Fibroblast of upper back skin (primary cell): Measurements from ENCODE around the gene DEDD2.

ENCODE experiments used
- DNase-seq: peaks from one replicate; pipeline ENCODE4 v3.0.0-alpha.2; 2013

Gene DEDD2

GRCh38 chr19:42198676-42199439 is 18.6 kb downstream of the DEDD2 start:
- no peak for DNase-seq

GRCh38 chr19:42197375-42197817 is 20.1 kb downstream of the DEDD2 start:
- no peak for DNase-seq

DNA sequence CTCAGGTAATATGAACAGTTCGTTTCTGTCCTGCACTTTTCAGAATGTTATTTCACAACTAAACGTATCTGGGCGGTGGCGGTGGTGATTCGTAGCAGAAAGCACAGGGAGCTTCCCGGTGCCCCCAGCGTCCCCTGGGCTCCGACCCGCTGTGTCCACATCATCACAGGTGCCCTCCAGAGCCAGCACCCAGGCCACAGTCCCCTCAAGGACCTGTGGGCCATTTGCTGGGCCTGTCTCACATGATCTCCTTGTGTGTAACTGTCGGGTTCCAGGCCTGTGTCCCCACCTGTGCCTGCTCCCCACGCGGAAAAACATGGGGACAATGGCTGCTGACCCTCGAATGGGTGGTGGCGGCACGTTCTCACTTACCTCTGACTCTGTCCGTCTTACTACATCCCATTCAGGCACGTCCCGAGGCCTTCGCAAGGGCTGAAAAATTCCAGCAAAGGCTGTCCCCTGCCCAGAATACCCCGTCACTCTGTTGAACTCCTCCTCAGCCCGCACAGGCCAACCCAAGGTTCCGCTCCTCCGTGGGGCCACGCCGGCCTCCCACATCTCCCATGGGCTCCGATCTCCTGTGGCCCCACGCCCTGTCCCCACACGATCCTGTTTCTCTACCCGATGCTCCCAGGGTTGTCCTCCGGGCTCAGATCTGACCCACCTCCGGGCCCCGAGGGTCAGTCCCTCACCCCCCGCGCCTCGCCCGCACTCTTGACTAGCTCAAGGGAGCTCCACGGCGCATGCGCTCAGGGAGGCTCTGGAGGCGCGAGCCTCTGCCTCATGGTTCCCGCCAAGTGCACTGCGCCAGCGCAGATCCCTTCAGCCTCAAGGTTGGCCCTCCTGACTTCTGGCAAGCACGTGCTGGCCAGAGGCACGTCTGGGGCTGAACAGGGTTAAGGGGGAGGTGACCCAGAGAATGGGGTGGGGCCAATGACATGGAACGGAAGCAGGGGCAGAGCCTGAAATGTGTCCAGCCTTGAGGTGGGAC is 21.2 kb downstream of the DEDD2 start:
- no peak for DNase-seq

- DNase-seq, result no peak
Observed at GRCh38 chr19:42193706-42194105, 23.8 kb downstream of the DEDD2 start.

DNA sequence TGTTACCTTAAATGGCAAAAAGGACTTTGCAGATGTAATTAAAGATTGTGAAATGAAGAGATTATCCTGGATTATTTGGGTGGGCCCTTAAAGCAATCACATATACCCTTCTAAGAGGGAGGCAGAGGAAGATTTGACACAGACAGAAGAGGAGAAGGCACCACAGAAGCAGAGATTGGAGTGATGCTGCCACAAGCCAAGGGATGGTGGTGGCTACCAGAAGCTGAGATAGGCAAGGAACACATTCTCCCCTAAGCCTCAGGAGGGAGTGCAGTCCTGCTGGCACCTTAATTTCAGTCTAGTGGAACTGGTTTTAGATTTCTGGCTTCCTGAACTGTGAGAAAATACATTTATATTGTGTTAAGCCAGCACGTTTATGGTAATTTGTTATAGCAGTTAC is 24.2 kb downstream of the DEDD2 start:
- no peak for DNase-seq

DNA sequence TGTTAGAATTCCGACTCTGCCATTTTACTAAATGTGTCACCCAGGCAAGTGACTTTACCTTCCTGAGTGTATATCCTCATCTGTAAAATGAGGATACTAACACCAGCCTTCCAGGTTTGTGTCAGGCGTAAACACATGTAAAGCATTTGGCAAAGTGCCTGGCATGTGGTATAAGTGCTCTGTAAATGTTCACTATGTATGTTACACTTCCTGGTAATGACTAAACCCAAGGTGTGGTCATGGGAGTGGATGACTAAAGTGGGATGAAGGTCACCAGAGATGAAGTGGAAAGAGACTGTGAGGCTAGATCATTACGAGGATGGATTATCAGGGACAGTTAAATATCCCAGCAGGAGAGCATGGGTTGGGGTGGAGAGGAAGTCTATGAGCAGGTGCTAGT is 25.6 kb downstream of the DEDD2 start:
- DNase-seq, result peak; percentile 69

- no peak for DNase-seq
Observed at GRCh38 chr19:42191330-42191729, 26.1 kb downstream of the DEDD2 start.

- DNase-seq, result no peak
Observed at GRCh38 chr19:42189133-42189532, 28.3 kb downstream of the DEDD2 start.

GRCh38 chr19:42188665-42189064 is 28.8 kb downstream of the DEDD2 start:
- no peak for DNase-seq

DNA sequence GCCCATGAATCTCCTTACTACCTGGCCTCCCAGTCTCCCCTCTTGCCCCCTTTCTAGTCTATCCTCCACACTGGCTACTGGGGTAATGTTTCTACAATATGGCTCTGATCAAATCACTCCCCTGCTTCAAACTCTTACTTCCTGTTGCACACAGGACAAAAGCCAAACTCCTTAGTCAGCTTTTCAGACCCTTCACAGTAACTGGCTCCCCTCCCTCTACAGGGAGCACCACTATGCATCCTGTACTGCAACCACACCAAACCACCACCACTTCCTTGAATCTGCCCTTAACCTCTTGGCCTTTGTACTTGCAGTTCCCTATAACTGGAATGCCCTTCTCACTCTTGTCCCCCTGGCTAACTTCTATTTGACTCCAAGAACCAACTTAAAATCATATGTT is 32.2 kb downstream of the DEDD2 start:
- peak; percentile 78 for DNase-seq

GRCh38 chr19:42184401-42184861 is 33.0 kb downstream of the DEDD2 start:
- peak; percentile 89 for DNase-seq

DNA sequence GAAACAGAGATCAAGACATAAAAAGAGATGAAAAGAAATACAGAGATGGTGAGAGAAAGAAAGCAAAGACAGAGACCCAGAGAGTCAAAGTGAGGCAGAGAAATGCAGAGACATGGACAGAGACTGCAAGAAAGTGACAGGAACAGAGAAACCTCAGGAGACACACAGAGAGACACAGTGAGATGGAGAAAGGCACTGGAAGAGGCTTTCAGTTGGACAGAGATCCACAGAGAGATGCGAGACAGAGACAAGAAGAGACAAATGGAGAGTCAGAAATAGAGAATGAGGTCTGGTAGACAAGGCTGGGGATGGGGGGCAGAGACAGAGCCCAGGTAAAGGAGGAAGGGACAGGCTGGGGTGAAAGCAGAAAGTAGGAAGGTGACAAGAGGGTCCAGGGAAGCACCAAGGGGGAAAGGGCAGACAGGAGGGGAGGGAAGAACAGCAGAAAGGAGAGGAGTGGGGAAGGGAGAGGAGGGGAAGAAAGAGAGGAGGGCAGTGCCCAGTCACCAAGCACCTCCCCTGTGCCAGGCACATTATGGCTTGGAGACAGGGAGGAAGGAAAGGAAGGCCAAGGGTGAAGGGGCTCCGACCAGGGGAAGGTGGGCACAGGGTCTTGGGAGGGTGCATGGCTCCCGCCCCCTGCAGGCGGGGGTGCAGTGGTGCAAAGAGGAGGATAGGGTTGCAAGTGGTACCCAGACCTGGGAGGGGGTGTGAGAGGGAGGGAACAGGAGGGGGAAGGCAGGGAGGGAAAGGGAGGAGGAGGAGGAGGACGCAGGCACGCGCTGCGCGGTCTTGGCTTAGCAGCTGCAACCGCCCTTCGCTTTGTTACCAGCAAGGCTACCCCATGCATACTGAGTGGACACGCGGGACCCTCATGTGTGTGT is 38.4 kb downstream of the DEDD2 start:
- DNase-seq, result no peak

DNA sequence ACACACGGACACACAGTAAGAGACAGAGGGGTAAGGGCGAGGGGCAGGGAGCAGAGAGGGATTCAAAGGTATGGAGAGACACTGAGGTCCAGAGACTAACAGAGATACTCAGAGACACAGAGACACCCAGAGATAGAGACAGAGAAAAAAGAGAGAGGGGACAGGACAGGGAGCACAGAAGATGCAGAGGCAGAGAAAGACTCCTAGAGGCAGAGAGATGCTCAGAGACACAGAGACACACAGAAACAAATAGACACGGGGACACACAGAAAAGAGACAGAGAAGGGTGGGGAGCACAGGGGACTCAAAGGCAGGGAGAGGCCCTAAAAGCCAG is 39.8 kb downstream of the DEDD2 start:
- no peak for DNase-seq

DNA sequence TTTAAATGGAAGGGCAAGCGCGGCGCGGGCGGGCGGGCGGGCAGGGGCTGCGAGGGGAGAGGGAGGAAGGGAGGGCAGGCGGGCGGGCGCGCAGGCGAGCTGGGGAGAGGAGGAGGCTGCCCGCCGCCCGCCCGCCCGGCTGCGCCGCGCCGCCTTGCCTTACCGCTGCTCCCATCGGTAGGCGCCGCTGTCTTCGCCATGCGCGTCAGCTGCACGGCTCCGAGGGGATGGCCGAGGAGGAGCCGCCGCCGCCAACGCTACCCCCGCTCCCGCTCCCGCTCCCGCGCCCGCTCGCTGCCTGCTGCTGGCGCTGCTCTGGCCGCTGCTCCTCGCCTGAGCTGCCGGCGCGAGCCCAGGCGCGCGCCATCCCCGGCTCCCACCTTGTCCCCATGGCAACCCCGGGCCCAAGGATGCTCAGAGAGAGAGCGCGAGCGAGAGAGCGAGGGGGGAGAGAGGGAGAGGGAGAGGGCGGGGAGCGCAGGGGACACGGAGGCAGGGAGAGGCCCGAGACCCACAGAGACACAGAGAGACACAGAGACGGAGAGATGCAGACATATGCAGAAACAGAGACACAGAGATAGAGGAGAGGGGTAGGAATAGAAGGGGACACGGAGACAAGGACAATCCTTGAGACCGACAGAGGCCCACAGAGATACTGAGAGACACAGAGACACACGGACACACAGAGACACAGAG is 40.3 kb downstream of the DEDD2 start:
- peak; percentile 69 for DNase-seq

GRCh38 chr19:42176649-42176989 is 40.9 kb downstream of the DEDD2 start:
- no peak for DNase-seq

DNA sequence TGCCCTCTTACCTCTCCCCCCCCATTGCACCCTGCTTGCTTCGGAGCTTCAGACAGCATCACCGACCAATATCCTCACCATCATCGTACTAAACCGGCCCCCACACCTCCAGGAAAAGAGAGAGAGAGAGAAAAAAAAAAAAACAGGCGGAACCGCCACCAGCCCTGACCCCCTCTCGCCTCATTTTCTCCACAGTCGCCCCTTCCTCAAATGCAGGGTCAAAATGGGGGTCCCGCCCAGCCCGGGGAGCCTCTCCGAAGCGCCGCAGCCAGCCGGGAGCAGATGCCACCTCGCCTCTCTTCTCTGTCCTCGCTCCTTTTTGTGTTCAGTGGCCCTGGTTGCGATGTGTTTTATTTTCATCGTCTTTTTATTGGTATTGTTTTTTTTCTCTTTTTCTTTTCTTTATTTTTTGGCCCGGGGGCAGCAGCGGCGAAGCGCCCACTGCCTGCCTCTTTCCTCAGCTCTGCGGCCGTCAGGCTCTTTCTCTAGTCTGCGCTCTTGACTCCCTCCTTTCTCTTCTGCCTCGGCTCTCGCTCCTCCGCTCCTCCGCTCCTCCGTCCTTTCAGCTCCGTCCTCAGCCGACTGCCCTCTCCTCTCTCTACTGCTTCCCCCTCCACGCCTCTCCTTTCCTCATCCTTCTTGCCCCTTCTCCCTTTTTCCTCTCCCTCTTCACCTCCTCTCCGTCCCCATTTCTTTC is 41.4 kb downstream of the DEDD2 start:
- DNase-seq, result peak; percentile 12

DNA sequence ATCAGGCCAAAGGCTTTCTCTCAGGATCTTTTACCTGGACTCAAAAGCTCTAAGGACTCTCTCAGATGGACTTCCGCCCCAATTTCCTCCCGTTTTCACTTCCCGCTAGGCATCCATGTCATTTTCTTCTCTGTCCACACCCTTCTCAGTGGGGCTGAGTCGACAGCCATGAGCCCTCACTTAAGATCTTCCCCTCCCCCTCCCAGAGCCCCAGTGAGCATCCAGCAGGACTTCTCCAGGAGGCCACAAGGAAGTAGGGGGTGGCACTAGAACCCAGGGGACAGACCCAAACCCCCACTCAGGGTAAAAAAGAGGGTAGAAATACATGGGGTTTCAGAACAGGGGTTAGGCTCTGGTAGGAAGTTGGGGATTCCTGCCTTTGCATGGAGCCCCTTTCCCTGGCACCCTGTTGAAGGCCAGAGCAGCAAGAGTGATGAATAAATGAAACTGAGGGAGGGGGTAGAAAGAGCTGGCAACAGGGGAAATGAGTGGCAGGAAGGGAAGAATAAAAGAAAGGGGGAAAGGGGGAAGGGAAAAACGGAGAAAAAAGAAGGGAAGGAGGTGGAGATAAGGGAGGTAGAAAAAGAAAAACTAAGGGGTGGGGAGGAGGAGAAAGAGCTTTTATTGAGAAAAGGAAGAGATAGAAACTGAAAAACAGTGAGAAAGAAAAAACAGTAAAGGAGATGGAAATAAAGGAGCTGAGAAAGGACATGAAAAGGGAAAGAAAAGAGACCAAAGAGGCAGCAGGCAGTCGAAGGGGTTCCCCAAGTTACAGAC is 42.3 kb downstream of the DEDD2 start:
- no peak for DNase-seq

DNA sequence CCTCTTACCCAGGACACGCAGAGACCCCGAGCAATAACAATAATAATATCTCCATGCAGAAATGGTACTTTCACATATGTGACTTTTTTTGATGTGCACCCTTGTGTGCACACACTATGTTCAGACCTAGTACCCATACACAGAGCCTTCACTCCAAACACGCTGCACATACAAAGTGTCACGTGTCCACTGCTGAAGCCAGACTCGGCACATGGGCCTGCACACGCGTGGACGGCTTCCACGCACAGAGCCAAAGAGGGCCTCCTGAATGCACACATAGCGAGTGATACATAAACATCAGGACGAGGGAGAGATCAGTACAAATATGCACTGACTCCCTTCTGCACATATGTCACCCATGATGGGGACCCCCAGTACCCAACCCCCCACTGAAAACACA is 43.3 kb downstream of the DEDD2 start:
- DNase-seq, result no peak

DNA sequence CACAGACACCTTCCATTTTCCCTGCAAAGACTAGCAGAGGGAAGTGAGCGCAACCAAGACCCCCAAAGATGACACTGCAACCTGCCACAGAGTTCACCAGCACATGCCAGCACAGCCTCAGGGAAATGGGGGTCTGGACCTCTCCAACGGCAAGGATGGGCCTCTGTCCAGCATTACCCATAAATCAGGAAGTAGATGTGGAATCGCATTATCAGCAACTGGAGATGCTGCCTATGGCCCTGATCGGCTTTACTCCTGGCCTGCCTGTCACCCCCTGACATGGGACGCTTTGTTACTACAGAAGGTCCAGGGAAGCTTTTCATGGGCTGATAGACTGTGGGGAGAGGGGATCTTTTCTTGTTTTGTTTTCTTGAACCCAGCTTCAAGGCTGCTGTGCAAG is 43.8 kb downstream of the DEDD2 start:
- no peak for DNase-seq

- no peak for DNase-seq
Observed at GRCh38 chr19:42172261-42172660, 45.2 kb downstream of the DEDD2 start.

DNA sequence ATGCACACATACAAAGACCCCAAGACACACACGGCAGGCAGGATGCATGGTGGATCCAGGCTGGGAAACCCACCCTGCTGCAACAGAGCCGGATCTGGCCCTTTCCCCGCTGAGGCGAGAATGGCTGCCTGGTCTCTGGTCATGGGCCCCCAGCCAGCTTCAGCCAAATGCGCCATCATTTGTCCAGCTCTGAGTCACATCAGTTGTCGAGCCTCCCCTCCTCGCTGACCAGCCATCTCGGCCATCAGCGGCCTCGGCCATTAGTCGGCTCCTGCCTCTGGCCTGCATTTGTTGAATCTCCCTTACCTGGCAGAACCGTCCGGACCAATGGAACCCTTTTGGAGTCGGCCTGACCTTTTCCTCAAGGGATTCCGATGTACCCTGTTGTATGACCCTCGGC is 46.8 kb downstream of the DEDD2 start:
- DNase-seq, result no peak
